AG04449 (cell line): ENCODE measurements around the gene TC2N.

ENCODE experiments used
- CTCF ChIA-PET: fragments of 350-600 bp; formaldehyde crosslinking; extraction: SDS; loops from one replicate; lab custom pipeline; 2021; ENCODE audit warnings: antibody characterized with exemption; lab: Yijun Ruan, JAX
- POLR2A ChIA-PET: fragments of 400-600, 350-600 bp; formaldehyde crosslinking; extraction: SDS; loops from one replicate; lab custom pipeline; 2020; ENCODE audit warnings: antibody characterized with exemption, inconsistent platforms; lab: Yijun Ruan, JAX
- DNase-seq: peaks from one replicate; pipeline ENCODE4 v3.0.0-alpha.2; 2010; ENCODE audit warnings: low read depth, low spot score
- H3K4me3 ChIP-seq: 2 replicates; pipeline ENCODE4 v1.5.1; 2011; ENCODE audit warnings: low read depth, mild to moderate bottlenecking, control low read depth, low read length
- TF ChIP-seq, protein P1 (sequence below): IDR thresholded peaks from one replicate; pipeline ENCODE4 v1.5.1; 2011; ENCODE audit warnings: mild to moderate bottlenecking, moderate library complexity, low read length, control low read depth, inconsistent platforms; ENCODE audit not compliant: insufficient read depth; ENCODE audit errors: missing control alignments

TC2N gene

DNA sequence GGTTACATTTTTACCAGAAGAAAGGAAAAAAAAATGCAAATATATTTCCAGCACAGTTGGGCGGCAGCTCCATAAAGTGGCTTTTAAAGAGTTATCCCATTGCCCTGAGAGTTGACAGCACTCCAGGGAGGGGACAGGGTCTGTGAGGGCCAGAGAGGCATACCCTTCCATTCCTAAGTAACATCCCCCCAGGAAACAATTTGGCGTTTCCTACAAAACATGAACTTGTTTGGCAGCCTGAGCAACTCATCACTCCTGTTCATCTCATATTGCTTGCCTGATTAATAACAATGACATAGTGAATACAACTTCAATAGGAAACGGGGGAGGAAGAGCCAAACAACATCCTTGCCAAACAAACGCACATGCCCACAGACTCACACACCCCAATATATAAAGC, 23.3 kb downstream of the TC2N start:
- CTCF ChIA-PET = no interaction called here
- DNase-seq = no peak
- POLR2A ChIA-PET = no interaction called here
- H3K4me3 ChIP-seq = no peak overlapping the region
- TF ChIP-seq, protein P1, sequence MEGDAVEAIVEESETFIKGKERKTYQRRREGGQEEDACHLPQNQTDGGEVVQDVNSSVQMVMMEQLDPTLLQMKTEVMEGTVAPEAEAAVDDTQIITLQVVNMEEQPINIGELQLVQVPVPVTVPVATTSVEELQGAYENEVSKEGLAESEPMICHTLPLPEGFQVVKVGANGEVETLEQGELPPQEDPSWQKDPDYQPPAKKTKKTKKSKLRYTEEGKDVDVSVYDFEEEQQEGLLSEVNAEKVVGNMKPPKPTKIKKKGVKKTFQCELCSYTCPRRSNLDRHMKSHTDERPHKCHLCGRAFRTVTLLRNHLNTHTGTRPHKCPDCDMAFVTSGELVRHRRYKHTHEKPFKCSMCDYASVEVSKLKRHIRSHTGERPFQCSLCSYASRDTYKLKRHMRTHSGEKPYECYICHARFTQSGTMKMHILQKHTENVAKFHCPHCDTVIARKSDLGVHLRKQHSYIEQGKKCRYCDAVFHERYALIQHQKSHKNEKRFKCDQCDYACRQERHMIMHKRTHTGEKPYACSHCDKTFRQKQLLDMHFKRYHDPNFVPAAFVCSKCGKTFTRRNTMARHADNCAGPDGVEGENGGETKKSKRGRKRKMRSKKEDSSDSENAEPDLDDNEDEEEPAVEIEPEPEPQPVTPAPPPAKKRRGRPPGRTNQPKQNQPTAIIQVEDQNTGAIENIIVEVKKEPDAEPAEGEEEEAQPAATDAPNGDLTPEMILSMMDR = no peak

DNA sequence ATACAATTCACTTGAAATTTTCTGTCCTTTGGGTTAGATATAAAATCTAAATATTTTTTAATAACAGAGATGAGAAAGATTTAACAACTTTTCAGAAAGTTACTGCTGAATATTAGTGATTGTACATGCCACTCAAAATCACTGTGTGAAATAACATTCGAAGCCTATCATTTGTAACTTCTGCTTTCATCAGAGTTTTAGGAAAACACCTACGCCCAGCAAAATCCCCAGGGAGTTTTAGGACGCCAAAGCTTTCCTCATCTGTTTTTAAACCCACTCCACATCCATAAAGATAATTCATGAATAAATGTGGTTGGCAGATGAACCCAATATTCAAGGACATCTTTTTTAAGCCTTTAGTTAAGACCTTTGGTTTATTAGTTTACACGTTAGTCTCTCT, 23.9 kb downstream of the TC2N start:
- ChIA-PET POLR2A (no interaction called here), CTCF (no interaction called here)
- no peak for DNase-seq
- H3K4me3 ChIP-seq = no peak overlapping the region
- TF ChIP-seq, protein P1 = no peak

DNA sequence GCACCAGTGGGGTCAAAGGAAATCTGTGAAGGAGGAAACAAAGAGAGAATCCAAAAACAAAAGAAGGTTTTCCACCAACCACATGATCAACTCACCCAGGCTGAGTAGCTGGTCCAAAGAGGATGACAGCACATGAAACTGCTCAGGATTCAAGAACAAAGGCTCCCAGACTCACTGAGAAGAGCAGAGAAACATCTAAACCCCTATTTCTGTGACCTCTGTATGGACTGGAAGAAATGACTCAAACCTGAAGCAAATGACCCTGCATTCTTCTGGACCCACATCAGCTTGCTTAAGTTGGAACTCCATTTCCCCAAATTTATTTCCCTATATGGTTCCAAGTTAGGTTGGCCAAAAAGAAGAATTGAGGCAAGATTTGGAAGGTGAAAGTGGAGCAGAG, 26.3 kb downstream of the TC2N start:
- ChIA-PET CTCF (no interaction called here), POLR2A (no interaction called here)
- H3K4me3 ChIP-seq = no peak overlapping the region
- no peak for DNase-seq
- TF ChIP-seq, protein P1 = no peak

DNA sequence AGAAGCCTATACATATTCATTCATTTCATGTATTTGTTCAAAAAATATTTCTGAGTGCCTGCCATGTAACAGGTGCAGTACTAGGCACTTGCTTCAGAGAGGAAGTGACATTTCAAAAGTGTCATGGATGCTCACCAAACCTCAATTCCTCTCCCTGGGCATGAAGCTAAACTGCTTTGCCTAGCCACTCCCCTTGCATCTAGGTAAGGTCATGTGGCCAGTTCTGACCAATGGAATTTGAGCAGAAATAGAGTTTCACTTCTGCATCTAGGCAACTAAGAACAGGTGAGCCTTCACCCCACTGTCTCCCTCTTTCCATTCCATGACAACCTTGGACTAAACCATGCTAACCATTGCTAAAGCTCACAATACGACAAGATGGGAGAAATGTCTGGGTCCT, 27.6 kb downstream of the TC2N start:
- ChIA-PET POLR2A (no interaction called here), CTCF (no interaction called here)
- TF ChIP-seq, protein P1 = no peak
- no peak for DNase-seq
- H3K4me3 ChIP-seq = no peak overlapping the region

DNA sequence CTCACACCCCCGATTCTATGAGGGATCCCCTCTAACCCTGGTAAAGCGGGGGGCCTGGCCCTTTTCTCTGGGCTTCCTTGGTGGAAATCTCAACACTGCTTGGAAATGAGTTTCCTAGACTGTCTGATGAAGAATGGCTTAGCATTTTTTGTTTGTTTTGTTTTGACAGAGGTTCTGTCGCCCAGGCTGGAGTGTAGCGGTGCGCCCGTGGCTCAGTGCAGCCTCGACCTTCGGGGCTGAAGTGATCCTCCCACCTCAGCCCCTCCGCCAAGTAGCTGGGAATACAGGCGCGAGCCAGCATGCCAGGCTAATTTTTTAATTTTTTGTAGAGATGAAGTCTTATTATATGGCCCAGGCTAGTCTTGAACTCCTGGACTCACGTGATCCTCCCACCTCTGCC, 30.3 kb downstream of the TC2N start:
- no peak overlapping the region for H3K4me3 ChIP-seq
- CTCF ChIA-PET = no interaction called here
- TF ChIP-seq, protein P1 = no peak
- DNase-seq = no peak
- POLR2A ChIA-PET = no interaction called here

DNA sequence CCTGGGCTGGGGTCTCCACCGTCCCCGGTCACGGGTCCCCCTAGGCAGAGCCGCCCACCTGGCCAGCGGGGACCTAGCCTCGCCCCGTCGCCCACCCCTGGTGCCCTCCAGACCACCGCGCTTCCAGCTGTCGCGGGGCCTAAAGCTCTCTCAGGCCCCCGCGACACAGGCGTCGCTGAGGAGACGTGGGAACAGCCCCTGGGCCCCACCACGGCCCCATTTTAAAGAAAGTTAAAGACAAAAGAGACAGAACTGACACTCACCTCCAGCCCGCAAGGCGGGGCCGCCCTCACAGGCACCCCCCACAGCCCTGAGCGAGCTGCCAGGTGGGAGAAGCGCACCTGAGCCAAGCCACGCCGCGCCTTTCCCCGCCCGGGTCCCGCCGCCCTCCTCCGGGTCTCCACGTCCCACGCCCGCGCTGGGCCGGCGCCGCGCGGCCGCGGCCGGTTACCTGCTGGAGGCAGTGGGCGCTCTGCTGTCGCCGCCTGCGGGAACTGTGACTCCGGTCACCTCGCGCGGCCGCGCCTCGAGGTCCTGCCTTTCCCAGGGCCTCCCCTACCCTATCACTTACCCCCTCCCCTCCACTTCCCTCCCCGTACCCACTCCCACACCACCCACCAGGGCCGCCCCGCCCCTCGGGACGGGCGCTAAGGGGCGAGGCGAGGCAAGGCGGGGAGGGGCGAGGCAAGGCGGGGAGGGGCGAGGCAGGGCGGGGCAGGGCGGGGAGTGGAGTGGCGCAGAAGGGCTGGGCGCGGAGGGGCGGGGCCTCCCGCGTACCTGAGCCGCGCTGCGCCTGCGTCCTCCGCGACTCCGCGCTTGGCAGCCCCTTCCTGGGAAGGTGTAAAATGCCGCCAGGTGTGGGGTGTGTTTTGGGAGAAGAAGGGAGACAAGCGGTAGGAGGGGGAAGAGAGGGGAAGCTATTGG, 31.2 kb downstream of the TC2N start:
- H3K4me3 ChIP-seq = peak overlapping the region; percentile 29; the same call in 1 of the 2 replicates
- TF ChIP-seq, protein P1 = no peak
- no peak for DNase-seq
- POLR2A ChIA-PET = no interaction called here
- CTCF ChIA-PET = no interaction called here
